Memory B cell (primary cell): ENCODE measurements around the gene HLA-B.

Source experiments
- ATAC-seq: fragments of 150-1000 bp; cut with Tn5 transposase; 2 replicates; pipeline ENCODE4 v1.10.0; 2021; ENCODE audit warnings: low read depth, mild to moderate bottlenecking, moderate library complexity
- DNase-seq, 2 donors: peaks; one replicate each; pipeline ENCODE4 v3.0.0; 2022; ENCODE audit warnings: low spot score in 2 of 2
- H3K27ac Mint-ChIP-seq: one replicate; pipeline ENCODE4 v1.8.0; 2022; ENCODE audit warnings: mild to moderate bottlenecking, moderate library complexity, mixed read lengths
- H3K27me3 Mint-ChIP-seq: one replicate; pipeline ENCODE4 v1.8.0; 2022; ENCODE audit warnings: mixed read lengths
- H3K36me3 Mint-ChIP-seq: one replicate; pipeline ENCODE4 v1.8.0; 2022; ENCODE audit warnings: mild to moderate bottlenecking, mixed read lengths
- H3K4me1 Mint-ChIP-seq: one replicate; pipeline ENCODE4 v1.8.0; 2022; ENCODE audit warnings: mixed read lengths
- H3K4me3 Mint-ChIP-seq: one replicate; pipeline ENCODE4 v1.8.0; 2022; ENCODE audit warnings: mild to moderate bottlenecking, moderate library complexity, mixed read lengths
- H3K9me3 Mint-ChIP-seq: one replicate; pipeline ENCODE4 v1.8.0; 2022; ENCODE audit warnings: mixed read lengths

The HLA-B gene

GRCh38 chr6:31352683-31353383 lies 4.1 kb downstream of the HLA-B start:
- H3K9me3 Mint-ChIP-seq = no peaks in the 10 kb centered on the region
- H3K27ac Mint-ChIP-seq = peak overlapping the region; percentile 92
- DNase-seq (peak; percentile 48 to 55), ATAC-seq (no peak)
- peaks cover 55% of the 10 kb centered on the region for H3K4me1 Mint-ChIP-seq
- peak overlapping the region; percentile 79 for H3K4me3 Mint-ChIP-seq
- no peaks in the 10 kb centered on the region for H3K27me3 Mint-ChIP-seq
- H3K36me3 Mint-ChIP-seq = peaks cover 36% of the 10 kb centered on the region

GRCh38 chr6:31352310-31352682 lies 4.7 kb downstream of the HLA-B start:
- Mint-ChIP-seq H3K27me3 (no peaks in the 10 kb centered on the region), H3K27ac (peak overlapping the region; percentile 92), H3K4me3 (peak overlapping the region; percentile 79), H3K36me3 (peaks cover 36% of the 10 kb centered on the region), H3K9me3 (no peaks in the 10 kb centered on the region), H3K4me1 (peaks cover 51% of the 10 kb centered on the region)
- DNase-seq (no peak), ATAC-seq (no peak)

- Mint-ChIP-seq H3K27ac (peak overlapping the region; percentile 92), H3K4me3 (peak overlapping the region; percentile 79), H3K27me3 (no peaks in the 10 kb centered on the region), H3K9me3 (no peaks in the 10 kb centered on the region), H3K4me1 (peaks cover 51% of the 10 kb centered on the region), H3K36me3 (peaks cover 32% of the 10 kb centered on the region)
- DNase-seq = no peak
- ATAC-seq = peak; percentile 14
These were observed 5.3 kb downstream of the HLA-B start for GRCh38 chr6:31351401-31352309.

- H3K9me3 Mint-ChIP-seq = no peaks in the 10 kb centered on the region
- DNase-seq (no peak), ATAC-seq (peak; percentile 2)
- no peaks in the 10 kb centered on the region for H3K27me3 Mint-ChIP-seq
- H3K4me1 Mint-ChIP-seq = peaks cover 51% of the 10 kb centered on the region
- H3K36me3 Mint-ChIP-seq = peaks cover 30% of the 10 kb centered on the region
- H3K4me3 Mint-ChIP-seq = peak overlapping the region; percentile 64
- peak overlapping the region; percentile 92 for H3K27ac Mint-ChIP-seq
These were observed 6.0 kb downstream of the HLA-B start for GRCh38 chr6:31351033-31351380.

GRCh38 chr6:31350196-31351032 lies 6.6 kb downstream of the HLA-B start:
- H3K4me3 Mint-ChIP-seq = peak overlapping the region; percentile 64
- peak overlapping the region; percentile 92 for H3K27ac Mint-ChIP-seq
- H3K9me3 Mint-ChIP-seq = no peaks in the 10 kb centered on the region

GRCh38 chr6:31349301-31349700 lies 7.7 kb downstream of the HLA-B start:
- peaks cover 43% of the 10 kb centered on the region for H3K4me1 Mint-ChIP-seq
- peaks cover 16% of the 10 kb centered on the region for H3K36me3 Mint-ChIP-seq
- H3K27me3 Mint-ChIP-seq = no peaks in the 10 kb centered on the region
- H3K9me3 Mint-ChIP-seq = no peaks in the 10 kb centered on the region
- H3K4me3 Mint-ChIP-seq = no peak overlapping the region
- no peak overlapping the region for H3K27ac Mint-ChIP-seq
- ATAC-seq (no peak), DNase-seq (no peak)

More at GRCh38 chr6:31350196-31351032, 6.6 kb downstream of the HLA-B start:
- ATAC-seq (peak; percentile 59), DNase-seq (no peak)
- Mint-ChIP-seq H3K27me3 (no peaks in the 10 kb centered on the region), H3K4me1 (peaks cover 48% of the 10 kb centered on the region), H3K36me3 (peaks cover 27% of the 10 kb centered on the region)

- peaks cover 8% of the 10 kb centered on the region for H3K4me1 Mint-ChIP-seq
These were observed 11.8 kb downstream of the HLA-B start for GRCh38 chr6:31345026-31345730.

DNA sequence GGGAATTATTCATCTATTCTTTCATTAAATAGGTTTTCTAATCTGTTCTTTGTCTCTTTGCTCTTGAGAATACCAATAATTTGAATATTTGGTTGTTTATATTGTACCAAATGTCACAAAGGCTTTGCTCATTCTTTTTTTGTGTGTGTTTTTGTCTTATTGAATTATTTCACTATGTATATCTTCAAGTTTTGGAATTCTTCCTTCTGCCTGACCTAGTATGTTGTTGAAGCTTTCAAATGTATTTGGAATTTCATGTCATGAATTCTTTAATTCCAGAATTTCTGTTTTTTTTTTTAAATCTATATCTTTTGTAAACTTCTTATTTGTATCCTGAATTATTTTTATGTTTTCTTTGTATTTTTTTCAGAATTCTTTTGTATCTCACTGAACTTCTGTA lies 16.8 kb downstream of the HLA-B start:
- Mint-ChIP-seq H3K4me1 (peaks cover 3% of the 10 kb centered on the region), H3K27me3 (no peaks in the 10 kb centered on the region), H3K36me3 (peaks cover 10% of the 10 kb centered on the region), H3K4me3 (no peak overlapping the region), H3K9me3 (peaks cover 26% of the 10 kb centered on the region), H3K27ac (no peak overlapping the region)
- ATAC-seq (no peak), DNase-seq (no peak)

More at GRCh38 chr6:31345026-31345730, 11.8 kb downstream of the HLA-B start:
- H3K36me3 Mint-ChIP-seq = no peaks in the 10 kb centered on the region
- no peak overlapping the region for H3K27ac Mint-ChIP-seq
- ATAC-seq = peak; percentile 49
- H3K9me3 Mint-ChIP-seq = peaks cover 4% of the 10 kb centered on the region
- DNase-seq = no peak
- H3K27me3 Mint-ChIP-seq = no peaks in the 10 kb centered on the region
- no peak overlapping the region for H3K4me3 Mint-ChIP-seq

GRCh38 chr6:31339210-31339609 lies 17.8 kb downstream of the HLA-B start:
- no peaks in the 10 kb centered on the region for H3K27me3 Mint-ChIP-seq
- H3K4me1 Mint-ChIP-seq = peaks cover 3% of the 10 kb centered on the region
- H3K27ac Mint-ChIP-seq = no peak overlapping the region
- no peak overlapping the region for H3K4me3 Mint-ChIP-seq
- ATAC-seq = peak; percentile 67
- no peak for DNase-seq
- peaks cover 31% of the 10 kb centered on the region for H3K9me3 Mint-ChIP-seq
- H3K36me3 Mint-ChIP-seq = peaks cover 10% of the 10 kb centered on the region

- peaks cover 9% of the 10 kb centered on the region for H3K4me1 Mint-ChIP-seq
- H3K27me3 Mint-ChIP-seq = no peaks in the 10 kb centered on the region
- H3K36me3 Mint-ChIP-seq = peaks cover 10% of the 10 kb centered on the region
- DNase-seq (no peak), ATAC-seq (no peak)
- no peak overlapping the region for H3K27ac Mint-ChIP-seq
- no peak overlapping the region for H3K4me3 Mint-ChIP-seq
- H3K9me3 Mint-ChIP-seq = peaks cover 31% of the 10 kb centered on the region
These were observed 20.0 kb downstream of the HLA-B start for GRCh38 chr6:31336896-31337496.

DNA sequence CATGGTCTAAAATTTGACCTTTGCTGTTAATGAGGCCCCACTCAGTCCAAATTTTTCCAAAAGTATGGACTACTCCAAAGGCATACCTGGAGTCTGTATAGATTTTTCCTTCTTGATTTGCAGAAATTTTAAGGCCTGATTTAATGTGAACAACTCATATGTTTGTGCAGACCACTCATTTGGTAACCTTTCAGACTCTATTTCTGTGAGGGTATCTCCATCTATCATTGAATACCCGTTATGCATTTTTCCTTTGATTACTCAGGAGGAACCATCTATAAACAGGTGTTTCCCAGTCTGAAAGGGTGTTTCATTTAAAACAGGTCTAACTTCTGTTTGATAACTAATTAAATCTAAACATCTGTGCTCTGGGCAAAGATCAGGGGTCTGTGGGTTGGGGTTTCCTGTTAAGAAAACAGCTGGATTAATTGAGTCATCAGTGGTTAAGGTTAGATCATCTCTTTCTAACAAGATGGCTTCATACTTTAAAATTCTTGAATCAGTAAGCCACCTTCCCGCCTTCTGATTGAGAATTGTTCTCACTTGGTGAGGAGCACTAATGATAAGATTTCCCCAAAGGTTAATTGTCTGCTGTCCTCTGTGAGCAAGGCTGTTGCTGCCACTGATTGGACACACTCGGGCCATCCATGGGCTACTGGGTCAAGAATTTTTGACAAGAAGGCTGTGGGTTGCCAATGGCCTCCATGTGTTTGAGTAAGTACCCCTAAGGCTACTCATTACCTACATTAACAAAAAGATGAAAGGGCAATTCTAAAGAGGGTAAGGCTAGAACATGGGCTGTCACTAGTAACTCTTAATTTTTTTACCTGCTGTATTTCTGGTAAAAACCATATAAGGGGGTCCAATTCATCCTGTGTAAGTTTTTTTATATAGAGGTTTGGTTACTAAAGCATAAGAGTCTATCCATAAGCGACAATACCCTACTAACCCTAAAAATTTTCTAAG lies 24.1 kb downstream of the HLA-B start:
- Mint-ChIP-seq H3K9me3 (peaks cover 26% of the 10 kb centered on the region), H3K27ac (no peak overlapping the region), H3K4me3 (no peak overlapping the region), H3K36me3 (peaks cover 5% of the 10 kb centered on the region), H3K27me3 (no peaks in the 10 kb centered on the region), H3K4me1 (peaks cover 6% of the 10 kb centered on the region)
- ATAC-seq = peak; percentile 87
- no peak for DNase-seq

- DNase-seq = no peak
- Mint-ChIP-seq H3K4me3 (no peak overlapping the region), H3K4me1 (peaks cover 6% of the 10 kb centered on the region), H3K27me3 (peaks cover 2% of the 10 kb centered on the region), H3K9me3 (peaks cover 10% of the 10 kb centered on the region), H3K27ac (no peak overlapping the region), H3K36me3 (peaks cover 3% of the 10 kb centered on the region)
- no peak for ATAC-seq
These were observed 28.5 kb downstream of the HLA-B start for GRCh38 chr6:31328355-31328960.
